IMR-90 (cell line): Measurements from ENCODE around the gene PIPOX. TPM values are rescaled to one million over a fixed set of nuclear protein-coding genes. Genes with fewer than 3 reads are reported as not detected.

ENCODE experiments used
- ATAC-seq: fragments of 200-7000 bp; cut with Tn5 transposase; 2 replicates; pipeline ENCODE4 v1.9.1; 2020; ENCODE audit warnings: low read depth, mild to moderate bottlenecking, moderate library complexity
- BruUV-seq: library from RNA; stranded (reverse); fragments of 400-500 nt; replicated peaks from 2 replicates; lab custom pipeline; 2021; lab: Mats Ljungman, UMichigan
- CTCF ChIA-PET: fragments of 300-600 bp; formaldehyde crosslinking; extraction: SDS; loops from one replicate; lab custom pipeline; 2021; ENCODE audit warnings: antibody characterized with exemption; lab: Yijun Ruan, JAX
- POLR2A ChIA-PET: fragments of 300-600 bp; sonication (Branson Sonifier 250); formaldehyde crosslinking; loops from one replicate; lab custom pipeline; 2022; ENCODE audit warnings: antibody characterized with exemption; ENCODE audit not compliant: unreplicated experiment; lab: Charles Lee
- DNase-seq: peaks from one replicate; pipeline ENCODE4 v3.0.0; 2013
- H2AFZ ChIP-seq: replicated peaks from 2 replicates; pipeline ENCODE3; 2013; ENCODE audit warnings: low read length, mild to moderate bottlenecking; ENCODE audit not compliant: poor library complexity
- H2AK5ac ChIP-seq: 2 replicates; pipeline ENCODE4 v1.6.1; 2013; ENCODE audit warnings: low read depth, low read length, inconsistent platforms
- H2AK9ac ChIP-seq: replicated peaks from 2 replicates; pipeline ENCODE3; 2013; ENCODE audit warnings: mild to moderate bottlenecking, low read depth, low read length, moderate library complexity; ENCODE audit not compliant: poor library complexity
- H2BK120ac ChIP-seq: 2 replicates; pipeline ENCODE4 v1.6.1; 2013; ENCODE audit warnings: low read depth, low read length, inconsistent platforms
- H2BK15ac ChIP-seq: 3 replicates; pipeline ENCODE4 v1.6.1; 2013; ENCODE audit warnings: low read depth, low read length, inconsistent platforms
- H2BK20ac ChIP-seq: 2 replicates; pipeline ENCODE4 v1.6.1; 2013; ENCODE audit warnings: low read depth, mild to moderate bottlenecking, inconsistent platforms, low read length, moderate library complexity
- H2BK5ac ChIP-seq: 2 replicates; pipeline ENCODE4 v1.6.1; 2013; ENCODE audit warnings: mild to moderate bottlenecking, low read depth, low read length, inconsistent platforms; ENCODE audit not compliant: poor library complexity, severe bottlenecking
- H3K14ac ChIP-seq: replicated peaks from 2 replicates; pipeline ENCODE4 v1.6.1; 2013; ENCODE audit warnings: low read depth, low read length, inconsistent platforms
- H3K18ac ChIP-seq: 2 replicates; pipeline ENCODE4 v1.6.1; 2013; ENCODE audit warnings: low read depth, low read length, control low read depth
- H3K23ac ChIP-seq: 2 replicates; pipeline ENCODE4 v1.6.1; 2013; ENCODE audit warnings: low read depth, low read length, inconsistent platforms
- H3K27ac ChIP-seq: 2 replicates; pipeline ENCODE4 v1.5.1; 2013; ENCODE audit warnings: mild to moderate bottlenecking, control low read depth, low read length; ENCODE audit not compliant: insufficient read depth
- H3K27me3 ChIP-seq: 2 replicates; pipeline ENCODE4 v1.6.1; 2013; ENCODE audit warnings: low read length; ENCODE audit not compliant: control insufficient read depth, insufficient read depth
- H3K36me3 ChIP-seq: 2 replicates; pipeline ENCODE4 v1.6.1; 2013; ENCODE audit warnings: low read length, mixed read lengths; ENCODE audit not compliant: control insufficient read depth, insufficient read depth
- H3K4ac ChIP-seq: 2 replicates; pipeline ENCODE4 v1.6.1; 2013; ENCODE audit warnings: low read depth, low read length, inconsistent platforms
- H3K4me1 ChIP-seq: 2 replicates; pipeline ENCODE4 v1.6.1; 2013; ENCODE audit warnings: low read length, mixed read lengths; ENCODE audit not compliant: control insufficient read depth, insufficient read depth
- H3K4me2 ChIP-seq: 2 replicates; pipeline ENCODE4 v1.6.1; 2013; ENCODE audit warnings: low read depth, mild to moderate bottlenecking, control low read depth, low read length, moderate library complexity
- H3K4me3 ChIP-seq: 2 replicates; pipeline ENCODE4 v1.5.1; 2013; ENCODE audit warnings: low read depth, mild to moderate bottlenecking, control low read depth, low read length, moderate library complexity; ENCODE audit not compliant: insufficient read depth
- H3K56ac ChIP-seq: 2 replicates; pipeline ENCODE4 v1.6.1; 2013; ENCODE audit warnings: low read length, inconsistent platforms; ENCODE audit not compliant: insufficient read depth; ENCODE audit errors: extremely low read depth
- H3K79me1 ChIP-seq, 2 experiments: 2 replicates each; pipeline ENCODE4 v1.6.1; 2013; ENCODE audit warnings: low read length in 2 of 2, inconsistent platforms in 1 of 2, low read depth in 1 of 2
- H3K9ac ChIP-seq: 2 replicates; pipeline ENCODE4 v1.6.1; 2013; ENCODE audit warnings: low read depth, low read length, control low read depth
- H3K9me1 ChIP-seq: 2 replicates; pipeline ENCODE4 v1.6.1; 2013; ENCODE audit warnings: low read length, inconsistent platforms; ENCODE audit not compliant: insufficient read depth
- H3K9me3 ChIP-seq: 2 replicates; pipeline ENCODE4 v1.6.1; 2013; ENCODE audit warnings: low read length; ENCODE audit not compliant: control insufficient read depth, insufficient read depth
- H4K20me1 ChIP-seq: 2 replicates; pipeline ENCODE4 v1.6.1; 2013; ENCODE audit warnings: low read length, inconsistent platforms; ENCODE audit not compliant: insufficient read depth
- H4K5ac ChIP-seq: 2 replicates; pipeline ENCODE4 v1.6.1; 2013; ENCODE audit warnings: mild to moderate bottlenecking, low read depth, low read length, control low read depth
- H4K8ac ChIP-seq, 2 experiments: 2 replicates each; pipeline ENCODE4 v1.6.1; 2013; ENCODE audit warnings: low read depth in 2 of 2, low read length in 2 of 2, control low read depth in 1 of 2, inconsistent platforms in 1 of 2
- H4K91ac ChIP-seq: 2 replicates; pipeline ENCODE4 v1.6.1; 2013; ENCODE audit warnings: low read depth, low read length, inconsistent platforms; ENCODE audit not compliant: insufficient read depth
- BHLHE40 ChIP-seq: fragments of 150-350 bp; IDR thresholded peaks from 2 replicates; pipeline ENCODE4 v1.6.1; 2016; ENCODE audit warnings: mild to moderate bottlenecking, low read depth, low read length
- RAD21 ChIP-seq: IDR thresholded peaks from 2 replicates; pipeline ENCODE4 v1.6.1; 2012; ENCODE audit warnings: low read length, improper control_type of control experiment
- RFX5 ChIP-seq: IDR thresholded peaks from 2 replicates; pipeline ENCODE4 v1.8.0; 2012; ENCODE audit warnings: low read depth, mild to moderate bottlenecking, low read length, moderate library complexity
- WGBS, 2 experiments: methylation state at CpG; one replicate each; pipeline versions ENCODE4 v1.1.5 to v1.1.7; 2013; ENCODE audit warnings: missing lambda C conversion rate in 2 of 2; ENCODE audit not compliant: insufficient read length in 1 of 2; ENCODE audit errors: extremely low coverage in 2 of 2; 5-methylcytosine and 5-hydroxymethylcytosine counted together
- dilution Hi-C: fragments of 300-500 bp; cut with HindIII; formaldehyde crosslinking; loops from one replicate; pipeline ENCODE4 v1.14.3; 2018; ENCODE audit warnings: low sequenced_read_pairs; ENCODE audit not compliant: unreplicated experiment
- in situ Hi-C: fragments of 300-500 bp; cut with MboI; formaldehyde crosslinking; loops from 3 replicates; pipeline ENCODE4 v1.14.3; 2019; ENCODE audit warnings: low sequenced_read_pairs, inconsistent platforms, mixed read lengths
- intact Hi-C: fragments of 100-400 bp; cut with micrococcal nuclease; formaldehyde crosslinking; loops from 2 replicates; pipeline ENCODE4 v1.10.0; 2022
- polyA plus RNA-seq, 3 experiments: library from polyadenylated mRNA; depleted of rRNA; stranded (reverse); fragments of >200 nt; gene quantifications; 2 replicates each; pipeline ENCODE4 v1.2.3, GENCODE V29; 2012; ENCODE audit warnings: low replicate concordance in 1 of 3
- total RNA-seq: library from RNA; depleted of rRNA; stranded (reverse); fragments of >200 nt; gene quantifications from 2 replicates; pipeline ENCODE4 v1.2.3, GENCODE V29; 2012
- TF ChIP-seq, protein P1 (sequence below): conservative IDR thresholded peaks from 2 replicates; pipeline ENCODE4 v1.5.1; 2012; ENCODE audit warnings: mild to moderate bottlenecking, low read depth, low read length, improper control_type of control experiment

PIPOX gene
- total and polyA plus RNA-seq, 2 of the 4 experiments (the other 2 are of a cell fraction), result 0.43 to 1.3 TPM

DNA sequence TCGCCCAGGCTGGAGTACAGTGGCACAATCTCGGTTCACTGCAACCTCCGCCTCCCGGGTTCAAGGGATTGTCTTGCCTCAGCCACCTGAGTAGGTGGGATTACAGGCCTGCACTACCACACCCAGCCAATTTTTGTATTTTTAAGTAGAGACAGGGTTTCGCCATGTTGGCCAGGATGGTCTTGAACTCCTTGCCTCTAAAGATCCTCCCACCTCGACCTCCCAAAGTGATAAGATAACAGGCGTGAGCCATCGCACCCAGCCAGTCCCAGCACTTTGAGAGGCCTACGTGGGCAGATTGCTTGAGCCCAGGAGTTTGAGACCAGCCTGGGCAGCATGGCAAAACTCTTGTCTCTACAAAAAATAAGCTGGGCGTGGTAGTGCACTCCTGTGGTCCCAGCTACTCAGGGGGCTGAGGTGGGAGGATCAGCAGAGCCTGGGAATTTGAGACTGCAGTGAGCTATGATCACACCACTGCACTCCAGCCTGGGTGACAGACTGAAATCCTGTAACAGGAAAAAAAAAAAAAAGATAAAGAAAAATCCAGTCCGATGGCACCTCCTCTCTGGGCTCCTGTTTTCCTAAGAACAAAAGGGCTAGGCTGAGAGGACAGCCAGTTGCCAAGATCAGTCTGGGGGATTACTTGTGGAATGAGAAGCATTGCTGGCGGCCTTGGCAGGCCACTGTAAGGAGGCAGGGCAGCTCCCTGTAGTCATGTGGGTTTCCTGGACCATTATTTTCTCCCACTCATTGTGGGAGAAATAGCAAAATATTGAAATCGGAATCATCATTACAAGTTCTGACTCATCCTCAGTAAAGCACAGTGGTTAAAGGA lies 3.0 kb upstream of the PIPOX start:
- no peak overlapping the region for H3K9ac ChIP-seq
- no peak overlapping the region for H2AK9ac ChIP-seq

More for the DNA sequence above, 3.0 kb upstream of the PIPOX start:
- TF ChIP-seq RAD21 (no peak), RFX5 (no peak), BHLHE40 (no peak)
- TF ChIP-seq, protein P1, sequence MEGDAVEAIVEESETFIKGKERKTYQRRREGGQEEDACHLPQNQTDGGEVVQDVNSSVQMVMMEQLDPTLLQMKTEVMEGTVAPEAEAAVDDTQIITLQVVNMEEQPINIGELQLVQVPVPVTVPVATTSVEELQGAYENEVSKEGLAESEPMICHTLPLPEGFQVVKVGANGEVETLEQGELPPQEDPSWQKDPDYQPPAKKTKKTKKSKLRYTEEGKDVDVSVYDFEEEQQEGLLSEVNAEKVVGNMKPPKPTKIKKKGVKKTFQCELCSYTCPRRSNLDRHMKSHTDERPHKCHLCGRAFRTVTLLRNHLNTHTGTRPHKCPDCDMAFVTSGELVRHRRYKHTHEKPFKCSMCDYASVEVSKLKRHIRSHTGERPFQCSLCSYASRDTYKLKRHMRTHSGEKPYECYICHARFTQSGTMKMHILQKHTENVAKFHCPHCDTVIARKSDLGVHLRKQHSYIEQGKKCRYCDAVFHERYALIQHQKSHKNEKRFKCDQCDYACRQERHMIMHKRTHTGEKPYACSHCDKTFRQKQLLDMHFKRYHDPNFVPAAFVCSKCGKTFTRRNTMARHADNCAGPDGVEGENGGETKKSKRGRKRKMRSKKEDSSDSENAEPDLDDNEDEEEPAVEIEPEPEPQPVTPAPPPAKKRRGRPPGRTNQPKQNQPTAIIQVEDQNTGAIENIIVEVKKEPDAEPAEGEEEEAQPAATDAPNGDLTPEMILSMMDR, result no peak
- H3K79me1 ChIP-seq, result no peaks in the 10 kb centered on the region
- ATAC-seq, result peak; percentile 84
- no TSS peak for BruUV-seq
- H4K8ac ChIP-seq, result no peak overlapping the region
- no peak overlapping the region for H2AK5ac ChIP-seq
- in situ Hi-C loops, result loop anchor here (10.0 kb wide), 1 partner anchor 65 kb away; no protein-coding TSS in a partner anchor
- CTCF ChIA-PET, result no interaction called here
- no peak overlapping the region for H2BK5ac ChIP-seq
- intact Hi-C loops, result loop anchor here (10.0 kb wide), 1 partner anchor 75 kb away; no protein-coding TSS in a partner anchor
- no peak overlapping the region for H3K18ac ChIP-seq
- no peak overlapping the region for H3K56ac ChIP-seq
- POLR2A ChIA-PET, result no interaction called here
- no peak overlapping the region for H3K4me2 ChIP-seq
- H4K20me1 ChIP-seq, result no peaks in the 10 kb centered on the region
- H3K36me3 ChIP-seq, result no peaks in the 10 kb centered on the region
- H2BK120ac ChIP-seq, result no peak overlapping the region
- H3K14ac ChIP-seq, result no peak overlapping the region
- H3K9me3 ChIP-seq, result peaks cover 10% of the 10 kb centered on the region
- H3K4me3 ChIP-seq, result no peak overlapping the region
- no peak overlapping the region for H4K91ac ChIP-seq
- no peaks in the 10 kb centered on the region for H3K4me1 ChIP-seq
- H3K23ac ChIP-seq, result no peak overlapping the region
- no peak overlapping the region for H4K5ac ChIP-seq
- H2AFZ ChIP-seq, result no peak overlapping the region
- H2BK20ac ChIP-seq, result no peak overlapping the region
- DNase-seq, result peak; percentile 80
- no peak overlapping the region for H3K4ac ChIP-seq
- H3K27ac ChIP-seq, result no peak overlapping the region
- H3K9me1 ChIP-seq, result no peaks in the 10 kb centered on the region
- H3K27me3 ChIP-seq, result peaks cover 48% of the 10 kb centered on the region
- dilution Hi-C loops, result no loop called here
- no CpG with 5 or more reads among the region's 13 CpGs for WGBS, 2 experiments
- H2BK15ac ChIP-seq, result no peak overlapping the region
